D721Med (cell line): ENCODE data around the gene SFTPD.
"Not testable (repeated sequence)": the region's sequence is repeated elsewhere in the genome, so short reads cannot be mapped to it uniquely, and the experiment has no call there.

ENCODE experiments used
- DNase-seq: peaks from one replicate; pipeline ENCODE4 v3.0.0; 2011; ENCODE audit warnings: low spot score; ENCODE audit not compliant: insufficient read length
- FAIRE-seq: peaks from 2 replicates; lab custom pipeline; 2011; peaks lifted over from hg19 to GRCh38; lab: Jason Lieb, UNC
- CTCF ChIP-seq: IDR thresholded peaks from 2 replicates; pipeline ENCODE4 v1.5.1; 2012; ENCODE audit warnings: mild to moderate bottlenecking, control low read depth; ENCODE audit not compliant: insufficient read depth; ENCODE audit errors: missing control alignments

The SFTPD gene

GRCh38 chr10:79910344-79910743, 38.6 kb downstream of the SFTPD start:
- FAIRE-seq (no peak), DNase-seq (no peak)
- TF ChIP-seq CTCF = no peak

GRCh38 chr10:79905322-79906314, 43.3 kb downstream of the SFTPD start:
- DNase-seq (no peak), FAIRE-seq (no peak)
- TF ChIP-seq CTCF = no peak

GRCh38 chr10:79904671-79905321, 44.1 kb downstream of the SFTPD start:
- FAIRE-seq (no peak), DNase-seq (no peak)
- TF ChIP-seq CTCF = no peak

- not testable (repeated sequence) for FAIRE-seq, DNase-seq
Measured at GRCh38 chr10:79901571-79901970, 47.3 kb downstream of the SFTPD start.

GRCh38 chr10:79898597-79899325, 50.1 kb downstream of the SFTPD start:
- TF ChIP-seq CTCF = no peak
- DNase-seq = no peak
- no peak for FAIRE-seq

GRCh38 chr10:79892896-79893295, 56.0 kb downstream of the SFTPD start:
- not testable (repeated sequence) for FAIRE-seq, DNase-seq

- FAIRE-seq (no peak), DNase-seq (no peak)
- TF ChIP-seq CTCF = no peak
Measured at GRCh38 chr10:79890469-79890868, 58.4 kb downstream of the SFTPD start.

- not testable (repeated sequence) for DNase-seq, FAIRE-seq
Measured at GRCh38 chr10:79888984-79889383, 59.9 kb downstream of the SFTPD start.
